Measurements from ENCODE around the gene CHCHD6. TPM values are rescaled to one million over a fixed set of nuclear protein-coding genes. Genes with fewer than 3 reads are reported as not detected.

CHCHD6 gene
- total RNA-seq, 1 experiment from 2014 or later, result 45.9 TPM

- no peak for TF ChIP-seq CTCF (IDR thresholded peaks at IDR 0.05; ENCODE audit: unreplicated experiment)
- Mint-ChIP-seq H3K4me1 (ENCODE audit: low read depth, unreplicated experiment) (peaks cover 14% of the 10 kb centered on the region), H3K36me3 (ENCODE audit: insufficient read depth, unreplicated experiment) (peaks cover 37% of the 10 kb centered on the region), H3K4me3 (ENCODE audit: low read depth, unreplicated experiment) (no peak overlapping the region), H3K9me3 (ENCODE audit: low read depth, unreplicated experiment) (no peaks in the 10 kb centered on the region), H3K27ac (ENCODE audit: unreplicated experiment) (no peak overlapping the region), H3K27me3 (ENCODE audit: unreplicated experiment) (no peaks in the 10 kb centered on the region)
- DNase-seq, result no peak
- intact Hi-C loops (cut with micrococcal nuclease; ENCODE audit: unreplicated experiment), result loop anchor here (10.0 kb wide), 1 partner anchor 186 kb away; no protein-coding TSS in a partner anchor
- no TSS peak for BruUV-seq (replicated peaks)
- CTCF ChIA-PET, result no interaction called here
Observed at GRCh38 chr3:126988451-126989021, 284.5 kb downstream of the CHCHD6 start.

- no TSS peak for BruUV-seq (replicated peaks)
- CTCF ChIA-PET, result no interaction called here
- H3K36me3 Mint-ChIP-seq (ENCODE audit: insufficient read depth, unreplicated experiment), result peaks cover 28% of the 10 kb centered on the region
- no peaks in the 10 kb centered on the region for H3K9me3 Mint-ChIP-seq (ENCODE audit: low read depth, unreplicated experiment)
- no peak for DNase-seq
- no peak overlapping the region for H3K4me3 Mint-ChIP-seq (ENCODE audit: low read depth, unreplicated experiment)
- intact Hi-C loops (cut with micrococcal nuclease; ENCODE audit: unreplicated experiment), result loop anchor here (10.0 kb wide), 1 partner anchor 185 kb away; no protein-coding TSS in a partner anchor
- no peaks in the 10 kb centered on the region for H3K27me3 Mint-ChIP-seq (ENCODE audit: unreplicated experiment)
- peaks cover 14% of the 10 kb centered on the region for H3K4me1 Mint-ChIP-seq (ENCODE audit: low read depth, unreplicated experiment)
- H3K27ac Mint-ChIP-seq (ENCODE audit: unreplicated experiment), result no peak overlapping the region
- TF ChIP-seq CTCF (IDR thresholded peaks at IDR 0.05; ENCODE audit: unreplicated experiment), result no peak
Observed at GRCh38 chr3:126989316-126990023, 285.4 kb downstream of the CHCHD6 start.

GRCh38 chr3:126990024-126990700 is 286.1 kb downstream of the CHCHD6 start:
- no peak overlapping the region for H3K27ac Mint-ChIP-seq (ENCODE audit: unreplicated experiment)

GRCh38 chr3:126990890-126991289 is 286.9 kb downstream of the CHCHD6 start:
- CTCF ChIA-PET, result no interaction called here
- intact Hi-C loops (cut with micrococcal nuclease; ENCODE audit: unreplicated experiment), result no loop called here
- Mint-ChIP-seq H3K4me3 (ENCODE audit: low read depth, unreplicated experiment) (no peak overlapping the region), H3K27ac (ENCODE audit: unreplicated experiment) (no peak overlapping the region), H3K4me1 (ENCODE audit: low read depth, unreplicated experiment) (peaks cover 14% of the 10 kb centered on the region), H3K27me3 (ENCODE audit: unreplicated experiment) (no peaks in the 10 kb centered on the region), H3K9me3 (ENCODE audit: low read depth, unreplicated experiment) (no peaks in the 10 kb centered on the region), H3K36me3 (ENCODE audit: insufficient read depth, unreplicated experiment) (peaks cover 19% of the 10 kb centered on the region)
- no peak for TF ChIP-seq CTCF (IDR thresholded peaks at IDR 0.05; ENCODE audit: unreplicated experiment)
- DNase-seq, result no peak
- BruUV-seq (replicated peaks), result no TSS peak

More at GRCh38 chr3:126990024-126990700, 286.1 kb downstream of the CHCHD6 start:
- H3K36me3 Mint-ChIP-seq (ENCODE audit: insufficient read depth, unreplicated experiment), result peaks cover 23% of the 10 kb centered on the region
- intact Hi-C loops (cut with micrococcal nuclease; ENCODE audit: unreplicated experiment), result no loop called here
- peaks cover 14% of the 10 kb centered on the region for H3K4me1 Mint-ChIP-seq (ENCODE audit: low read depth, unreplicated experiment)
- no peak overlapping the region for H3K4me3 Mint-ChIP-seq (ENCODE audit: low read depth, unreplicated experiment)
- CTCF ChIA-PET, result no interaction called here
- DNase-seq, result no peak
- no peak for TF ChIP-seq CTCF (IDR thresholded peaks at IDR 0.05; ENCODE audit: unreplicated experiment)
- H3K9me3 Mint-ChIP-seq (ENCODE audit: low read depth, unreplicated experiment), result no peaks in the 10 kb centered on the region
- no peaks in the 10 kb centered on the region for H3K27me3 Mint-ChIP-seq (ENCODE audit: unreplicated experiment)
- BruUV-seq (replicated peaks), result no TSS peak
